HL-60 (cell line): ENCODE data around the gene MMP20.

ENCODE experiments used
- DNase-seq, 2 experiments: peaks; one replicate each; pipeline ENCODE4 v3.0.0-alpha.2; 2010 to 2020; ENCODE audit warnings: low read depth in 1 of 2, low spot score in 1 of 2
- H3K27ac ChIP-seq: fragments of 250-450 bp; sonication (Bioruptor Pico); replicated peaks from 2 replicates; pipeline ENCODE4 v1.5.1; 2020; ENCODE audit warnings: mild to moderate bottlenecking, moderate library complexity
- H3K27me3 ChIP-seq: fragments of 250-450 bp; sonication (Bioruptor Pico); 2 replicates; pipeline ENCODE4 v1.5.1; 2021; ENCODE audit warnings: mild to moderate bottlenecking, moderate library complexity; ENCODE audit not compliant: insufficient read depth, poor library complexity, severe bottlenecking
- H3K4me3 ChIP-seq: replicated peaks from 2 replicates; pipeline ENCODE4 v1.5.1; 2011; ENCODE audit warnings: mild to moderate bottlenecking, control low read depth, low read length; ENCODE audit not compliant: insufficient read depth
- CTCF ChIP-seq: IDR thresholded peaks from one replicate; pipeline ENCODE4 v1.5.1; 2011; ENCODE audit warnings: low read length, control low read depth, inconsistent platforms; ENCODE audit not compliant: insufficient read depth
- GABPA ChIP-seq: IDR thresholded peaks from 2 replicates; pipeline ENCODE4 v1.6.1; 2012; ENCODE audit warnings: low read depth
- POLR2AphosphoS5 ChIP-seq: IDR thresholded peaks from 2 replicates; pipeline ENCODE4 v1.6.1; 2012; ENCODE audit warnings: low read depth
- REST ChIP-seq: IDR thresholded peaks from 2 replicates; pipeline ENCODE4 v1.6.1; 2012; ENCODE audit warnings: low read depth; ENCODE audit not compliant: insufficient replicate concordance
- SPI1 ChIP-seq: IDR thresholded peaks from 2 replicates; pipeline ENCODE4 v1.6.1; 2012; ENCODE audit warnings: low read depth, mild to moderate bottlenecking, borderline replicate concordance

Gene MMP20

GRCh38 chr11:102639656-102640055 is 14.5 kb upstream of the MMP20 start:
- no peak overlapping the region for H3K4me3 ChIP-seq
- H3K27ac ChIP-seq, result no peak overlapping the region
- TF ChIP-seq REST, result no peak
- no peak for TF ChIP-seq SPI1
- no peak for TF ChIP-seq GABPA
- no peak for DNase-seq
- no peaks in the 10 kb centered on the region for H3K27me3 ChIP-seq

DNA sequence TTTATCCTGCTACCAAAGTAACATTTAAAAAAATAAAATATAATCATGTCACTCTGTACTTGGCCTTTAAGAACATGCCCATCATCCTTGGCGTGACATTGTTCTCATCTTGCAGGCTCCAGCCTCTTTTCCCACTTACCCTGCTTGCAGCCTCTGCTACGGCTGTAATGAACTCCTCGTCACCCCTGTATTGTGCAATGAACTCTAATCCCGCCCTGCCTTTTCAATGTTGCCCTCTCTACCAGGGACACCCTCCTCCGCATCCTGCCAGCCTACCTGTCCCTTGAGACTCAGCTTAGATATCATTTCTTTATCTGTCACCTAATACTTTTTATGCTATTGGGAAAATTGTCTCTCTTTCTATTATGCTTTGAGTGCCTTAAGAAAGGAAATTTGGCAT is 12.6 kb upstream of the MMP20 start:
- Histone ChIP-seq H3K27ac (no peak overlapping the region), H3K4me3 (no peak overlapping the region), H3K27me3 (no peaks in the 10 kb centered on the region)
- TF ChIP-seq CTCF (no peak), SPI1 (no peak), POLR2AphosphoS5 (no peak), REST (no peak), GABPA (no peak)
- peak; percentile 5 to 27 for DNase-seq

GRCh38 chr11:102633385-102634026 is 8.4 kb upstream of the MMP20 start:
- no peak overlapping the region for H3K4me3 ChIP-seq
- TF ChIP-seq GABPA, result no peak
- no peak for TF ChIP-seq POLR2AphosphoS5
- no peak for TF ChIP-seq SPI1
- no peak overlapping the region for H3K27ac ChIP-seq
- no peaks in the 10 kb centered on the region for H3K27me3 ChIP-seq
- DNase-seq, result no peak

GRCh38 chr11:102632026-102632425 is 6.9 kb upstream of the MMP20 start:
- TF ChIP-seq SPI1 (peak; percentile 27; the same call in 1 of the 2 replicates), CTCF (no peak)
- no peaks in the 10 kb centered on the region for H3K27me3 ChIP-seq
- DNase-seq, result no peak

More at GRCh38 chr11:102632026-102632425, 6.9 kb upstream of the MMP20 start:
- Histone ChIP-seq H3K4me3 (no peak overlapping the region), H3K27ac (no peak overlapping the region)
